ENCODE measurements around the gene ZC3H8.

The ZC3H8 gene

DNA sequence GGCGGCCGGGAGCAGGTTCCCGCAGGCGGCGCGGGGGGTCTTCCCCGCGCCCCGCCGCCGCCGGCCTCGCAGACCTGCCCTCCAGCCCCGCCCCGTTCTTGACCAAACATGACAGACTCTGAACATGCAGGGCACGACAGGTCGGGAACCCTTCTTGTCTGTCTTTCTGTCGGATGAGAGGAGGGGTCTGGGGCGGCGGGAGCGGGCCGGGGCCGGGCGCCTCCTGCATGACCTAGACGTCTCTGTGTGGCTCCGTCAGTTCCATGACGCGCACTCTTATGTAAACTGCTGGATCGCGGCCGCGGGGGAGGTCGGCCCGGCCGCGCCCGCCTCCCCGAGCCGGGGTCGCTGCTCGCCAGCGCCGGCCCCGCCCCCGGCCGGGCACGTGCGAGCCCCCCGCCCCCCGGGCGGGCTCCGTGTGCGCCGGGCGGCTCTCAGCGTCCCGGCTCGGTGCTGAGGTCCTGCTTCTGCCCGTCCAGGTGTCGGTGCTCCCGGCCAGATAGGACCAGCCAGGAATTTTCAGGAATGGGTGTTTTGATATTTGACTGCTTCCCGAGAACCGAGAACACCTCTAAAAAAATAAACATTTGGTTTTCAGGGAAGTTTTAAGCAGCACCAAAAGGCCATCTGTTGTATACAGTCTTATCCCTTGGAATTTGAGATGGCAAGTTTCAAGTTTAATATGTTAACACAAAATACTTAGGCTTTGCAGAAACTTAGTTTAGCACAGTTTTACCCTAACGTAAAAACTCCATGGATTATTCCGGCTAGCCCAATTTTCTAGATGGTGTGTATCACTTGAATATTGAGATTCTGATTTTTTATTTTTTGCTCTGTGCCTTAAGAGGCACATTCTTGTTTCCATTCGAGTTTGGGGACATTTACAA, 21.3 kb upstream of the ZC3H8 start:
- peak; percentile 86 for DNase-seq
- Mint-ChIP-seq H3K36me3 (no peaks in the 10 kb centered on the region), H3K4me1 (peaks cover 21% of the 10 kb centered on the region), H3K4me3 (peak overlapping the region; percentile 89), H3K9me3 (no peaks in the 10 kb centered on the region), H3K27ac (peak overlapping the region; percentile 98), H3K27me3 (peaks cover 5% of the 10 kb centered on the region)
- CTCF ChIA-PET = no interaction called here

DNA sequence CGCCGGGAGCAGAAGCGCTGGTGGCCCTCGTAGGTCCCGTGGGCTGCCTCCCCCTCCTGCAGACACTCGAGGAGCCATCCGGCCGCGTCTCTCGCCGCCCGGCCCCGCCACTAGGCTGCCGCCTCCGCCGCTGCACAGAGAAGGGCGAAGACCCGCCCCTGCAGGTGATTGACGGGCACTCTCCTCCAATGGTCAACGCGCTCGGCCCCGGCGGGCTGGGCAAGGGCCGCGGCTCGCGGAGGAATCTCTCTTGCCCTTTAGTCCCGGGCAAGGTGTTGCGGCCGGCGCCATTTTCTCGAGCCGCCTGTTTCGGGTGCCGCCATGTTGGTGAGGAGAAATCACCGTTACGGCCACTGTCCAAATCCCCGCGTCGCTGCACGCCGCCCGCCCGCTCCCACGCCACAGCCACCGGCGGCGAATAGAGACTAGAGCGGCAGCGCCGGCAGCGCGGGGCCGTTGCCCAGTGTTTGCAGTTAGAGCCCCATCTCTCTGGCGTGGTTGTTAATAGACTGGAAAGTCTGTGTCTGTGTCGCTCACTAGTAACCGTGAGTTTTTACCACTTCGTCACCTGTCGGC, 20.6 kb upstream of the ZC3H8 start, which contains the start of gene ZC3H6:
TSS of gene ZC3H6 (plus strand) at position 287 of the 576 bp plus-strand sequence. CDS start 398 bp downstream, outside the sequence.
- Mint-ChIP-seq H3K27me3 (peaks cover 5% of the 10 kb centered on the region), H3K9me3 (no peaks in the 10 kb centered on the region), H3K27ac (peak within 1 kb of the TSS; percentile 98), H3K4me3 (peak within 1 kb of the TSS; percentile 89), H3K36me3 (no peaks in the 10 kb centered on the region), H3K4me1 (peaks cover 21% of the 10 kb centered on the region)
- peak; percentile 99 for DNase-seq
- CTCF ChIA-PET = no interaction called here

DNA sequence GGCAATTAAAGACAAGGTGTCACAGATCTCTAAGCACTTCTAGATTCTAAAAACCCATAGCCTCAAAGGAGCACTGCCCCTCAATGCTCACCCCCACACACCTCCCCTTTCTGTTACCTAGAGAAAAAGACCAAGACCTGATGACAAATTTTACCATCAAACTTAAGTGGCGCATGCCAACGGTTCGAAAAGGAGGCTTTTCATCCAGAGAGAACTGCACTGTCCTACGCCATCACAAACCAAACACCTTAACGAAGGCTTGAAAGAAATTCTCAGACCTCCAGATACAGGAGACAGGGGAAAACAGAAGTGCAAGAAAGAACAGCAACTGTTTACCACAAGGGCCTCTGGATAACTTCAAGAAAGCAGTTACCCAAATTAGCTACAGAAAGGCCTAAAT, 18.5 kb upstream of the ZC3H8 start:
- Mint-ChIP-seq H3K36me3 (peaks cover 3% of the 10 kb centered on the region), H3K4me3 (no peak overlapping the region), H3K4me1 (peaks cover 21% of the 10 kb centered on the region), H3K27me3 (peaks cover 10% of the 10 kb centered on the region), H3K9me3 (peaks cover 2% of the 10 kb centered on the region), H3K27ac (peak overlapping the region; percentile 60)
- DNase-seq = no peak
- CTCF ChIA-PET = interaction anchor here (0.8 kb wide), 1 partner anchor 14 kb away, joined by 5 read pairs; no protein-coding TSS in a partner anchor

DNA sequence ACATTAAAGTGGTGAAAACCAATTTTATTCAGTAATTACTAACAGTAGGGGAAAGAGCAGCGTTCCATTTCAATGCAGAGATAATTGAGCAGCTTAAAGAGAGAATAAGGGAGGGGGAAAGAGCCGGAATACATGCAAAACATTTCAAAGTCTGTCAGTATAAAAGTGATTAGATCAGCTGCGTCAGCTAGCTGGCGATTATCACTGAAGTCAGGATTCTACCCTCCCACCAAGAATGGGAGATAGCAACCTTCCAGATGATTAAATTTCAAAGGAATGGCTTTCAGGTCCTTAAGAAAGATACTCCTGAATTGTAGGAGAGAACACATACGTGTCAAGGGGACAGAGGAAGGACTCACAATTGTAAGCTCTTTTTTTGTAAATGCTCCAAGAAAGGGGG, 17.8 kb upstream of the ZC3H8 start:
- Mint-ChIP-seq H3K27me3 (peaks cover 15% of the 10 kb centered on the region), H3K9me3 (peaks cover 2% of the 10 kb centered on the region), H3K27ac (no peak overlapping the region), H3K4me1 (peaks cover 17% of the 10 kb centered on the region), H3K4me3 (no peak overlapping the region), H3K36me3 (peaks cover 6% of the 10 kb centered on the region)
- no peak for DNase-seq
- CTCF ChIA-PET = no interaction called here

GRCh38 chr2:112268547-112268946, 13.7 kb upstream of the ZC3H8 start:
- Mint-ChIP-seq H3K27ac (no peak overlapping the region), H3K4me3 (no peak overlapping the region), H3K36me3 (peaks cover 6% of the 10 kb centered on the region), H3K27me3 (peaks cover 22% of the 10 kb centered on the region), H3K9me3 (peaks cover 2% of the 10 kb centered on the region), H3K4me1 (peaks cover 3% of the 10 kb centered on the region)
- DNase-seq = no peak
- CTCF ChIA-PET = interaction anchor here (1.9 kb wide), 1 partner anchor 9 kb away, joined by 4 read pairs; no protein-coding TSS in a partner anchor

GRCh38 chr2:112262876-112263275, 8.0 kb upstream of the ZC3H8 start:
- H3K27me3 Mint-ChIP-seq = peaks cover 21% of the 10 kb centered on the region
- H3K4me3 Mint-ChIP-seq = no peak overlapping the region
- DNase-seq = no peak
- no peak overlapping the region for H3K27ac Mint-ChIP-seq
- CTCF ChIA-PET = no interaction called here
- H3K4me1 Mint-ChIP-seq = peaks cover 9% of the 10 kb centered on the region
- H3K36me3 Mint-ChIP-seq = peaks cover 1% of the 10 kb centered on the region
- no peaks in the 10 kb centered on the region for H3K9me3 Mint-ChIP-seq

DNA sequence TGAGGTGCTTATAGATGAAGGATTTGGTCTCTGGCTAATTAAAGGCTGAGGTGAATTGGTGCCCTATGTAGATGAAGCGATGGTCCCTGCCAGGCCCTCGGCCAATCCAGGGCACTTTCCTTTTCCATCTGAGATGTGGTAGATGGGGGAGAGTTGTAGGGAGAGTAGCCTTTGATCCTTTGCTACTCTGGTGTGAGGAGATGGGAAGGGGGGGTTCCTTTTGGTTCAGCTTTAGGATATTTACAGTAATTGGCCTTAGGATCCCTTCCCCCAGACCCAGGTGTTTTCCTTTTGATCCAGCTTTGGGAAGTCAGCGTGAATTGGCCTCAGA, 5.4 kb upstream of the ZC3H8 start:
- Mint-ChIP-seq H3K4me1 (peaks cover 21% of the 10 kb centered on the region), H3K27me3 (peaks cover 9% of the 10 kb centered on the region), H3K27ac (no peak overlapping the region), H3K4me3 (no peak overlapping the region), H3K36me3 (peaks cover 1% of the 10 kb centered on the region), H3K9me3 (no peaks in the 10 kb centered on the region)
- CTCF ChIA-PET = interaction anchor here (1.0 to 2.7 kb wide), 7 partner anchors 9 to 172 kb away, joined by 3 to 23 read pairs (median 5); no protein-coding TSS in a partner anchor
- DNase-seq = no peak

GRCh38 chr2:112259509-112260294, 4.9 kb upstream of the ZC3H8 start:
- H3K9me3 Mint-ChIP-seq = no peaks in the 10 kb centered on the region
- H3K4me3 Mint-ChIP-seq = peak overlapping the region; percentile 36
- H3K27ac Mint-ChIP-seq = no peak overlapping the region
- H3K4me1 Mint-ChIP-seq = peaks cover 21% of the 10 kb centered on the region
- DNase-seq = peak; percentile 90
- peaks cover 1% of the 10 kb centered on the region for H3K36me3 Mint-ChIP-seq
- CTCF ChIA-PET = interaction anchor here (1.0 to 2.7 kb wide), 9 partner anchors 9 to 138 kb away, joined by 3 to 23 read pairs (median 5); no protein-coding TSS in a partner anchor
- H3K27me3 Mint-ChIP-seq = peaks cover 9% of the 10 kb centered on the region

GRCh38 chr2:112257575-112257974, 2.7 kb upstream of the ZC3H8 start:
- no peak for DNase-seq
- Mint-ChIP-seq H3K36me3 (peaks cover 9% of the 10 kb centered on the region), H3K27me3 (peaks cover 4% of the 10 kb centered on the region), H3K27ac (no peak overlapping the region), H3K9me3 (no peaks in the 10 kb centered on the region), H3K4me1 (peaks cover 34% of the 10 kb centered on the region), H3K4me3 (no peak overlapping the region)
- CTCF ChIA-PET = no interaction called here

GRCh38 chr2:112256654-112257053, 1.8 kb upstream of the ZC3H8 start:
- no peak overlapping the region for H3K27ac Mint-ChIP-seq
- CTCF ChIA-PET = interaction anchor here (0.6 to 1.0 kb wide), 2 partner anchors 80 to 470 kb away, joined by 3 read pairs; no protein-coding TSS in a partner anchor
- DNase-seq = no peak
- H3K9me3 Mint-ChIP-seq = no peaks in the 10 kb centered on the region
- H3K27me3 Mint-ChIP-seq = peaks cover 4% of the 10 kb centered on the region
- H3K4me3 Mint-ChIP-seq = no peak overlapping the region
- H3K4me1 Mint-ChIP-seq = peaks cover 34% of the 10 kb centered on the region
- H3K36me3 Mint-ChIP-seq = peaks cover 8% of the 10 kb centered on the region

DNA sequence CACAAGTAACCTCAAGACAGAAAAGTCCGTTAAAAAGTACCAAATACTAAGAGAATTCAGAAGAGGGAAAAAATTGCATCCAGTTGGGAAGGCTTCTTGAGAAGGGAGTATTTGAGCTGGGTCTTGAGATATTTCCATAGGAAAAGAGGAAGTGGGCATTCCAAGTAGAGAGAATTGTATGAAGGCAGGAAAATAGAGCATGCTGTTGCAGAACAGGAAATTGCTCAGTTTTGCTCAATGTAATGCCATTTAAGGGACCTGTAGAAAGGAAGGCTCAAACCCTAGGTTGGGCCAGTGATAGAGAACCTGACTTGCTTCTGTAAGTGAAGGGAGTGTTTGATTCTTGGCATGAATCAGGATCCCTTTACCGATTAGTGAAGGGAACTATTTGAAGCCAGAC, 1.0 kb upstream of the ZC3H8 start:
- Mint-ChIP-seq H3K9me3 (no peaks in the 10 kb centered on the region), H3K4me1 (peaks cover 34% of the 10 kb centered on the region), H3K36me3 (peaks cover 8% of the 10 kb centered on the region), H3K27me3 (peaks cover 4% of the 10 kb centered on the region), H3K4me3 (no peak overlapping the region), H3K27ac (peak overlapping the region; percentile 55)
- DNase-seq = no peak
- CTCF ChIA-PET = interaction anchor here (1.0 to 1.4 kb wide), 4 partner anchors 93 to 471 kb away, joined by 3 to 4 read pairs (median 3); no protein-coding TSS in a partner anchor

GRCh38 chr2:112253261-112253815, 1.5 kb downstream of the ZC3H8 start:
- H3K27me3 Mint-ChIP-seq = no peaks in the 10 kb centered on the region
- peak overlapping the region; percentile 20 for H3K27ac Mint-ChIP-seq
- no peaks in the 10 kb centered on the region for H3K9me3 Mint-ChIP-seq
- peaks cover 25% of the 10 kb centered on the region for H3K4me1 Mint-ChIP-seq
- H3K4me3 Mint-ChIP-seq = peak overlapping the region; percentile 21
- CTCF ChIA-PET = interaction anchor here (1.2 kb wide), 1 partner anchor 71 kb away, joined by 4 read pairs; no protein-coding TSS in a partner anchor
- H3K36me3 Mint-ChIP-seq = peaks cover 14% of the 10 kb centered on the region
- no peak for DNase-seq

GRCh38 chr2:112251271-112251670, 3.6 kb downstream of the ZC3H8 start:
- CTCF ChIA-PET = interaction anchor here (1.2 to 2.2 kb wide), 6 partner anchors 8 to 228 kb away, joined by 3 to 9 read pairs (median 4); no protein-coding TSS in a partner anchor
- Mint-ChIP-seq H3K4me1 (peaks cover 22% of the 10 kb centered on the region), H3K27ac (no peak overlapping the region), H3K4me3 (no peak overlapping the region), H3K27me3 (no peaks in the 10 kb centered on the region), H3K36me3 (peaks cover 28% of the 10 kb centered on the region), H3K9me3 (no peaks in the 10 kb centered on the region)
- DNase-seq = no peak

Data from activated naive CD4-positive, alpha-beta T cell treated with anti-CD3 and anti-CD28 coated beads, Interleukin-2, amount 10 ng/mL, durations not matched to agents 7 days and 5 days (primary cell).